ENCODE measurements around the gene PTPRF.

Gene PTPRF

DNA sequence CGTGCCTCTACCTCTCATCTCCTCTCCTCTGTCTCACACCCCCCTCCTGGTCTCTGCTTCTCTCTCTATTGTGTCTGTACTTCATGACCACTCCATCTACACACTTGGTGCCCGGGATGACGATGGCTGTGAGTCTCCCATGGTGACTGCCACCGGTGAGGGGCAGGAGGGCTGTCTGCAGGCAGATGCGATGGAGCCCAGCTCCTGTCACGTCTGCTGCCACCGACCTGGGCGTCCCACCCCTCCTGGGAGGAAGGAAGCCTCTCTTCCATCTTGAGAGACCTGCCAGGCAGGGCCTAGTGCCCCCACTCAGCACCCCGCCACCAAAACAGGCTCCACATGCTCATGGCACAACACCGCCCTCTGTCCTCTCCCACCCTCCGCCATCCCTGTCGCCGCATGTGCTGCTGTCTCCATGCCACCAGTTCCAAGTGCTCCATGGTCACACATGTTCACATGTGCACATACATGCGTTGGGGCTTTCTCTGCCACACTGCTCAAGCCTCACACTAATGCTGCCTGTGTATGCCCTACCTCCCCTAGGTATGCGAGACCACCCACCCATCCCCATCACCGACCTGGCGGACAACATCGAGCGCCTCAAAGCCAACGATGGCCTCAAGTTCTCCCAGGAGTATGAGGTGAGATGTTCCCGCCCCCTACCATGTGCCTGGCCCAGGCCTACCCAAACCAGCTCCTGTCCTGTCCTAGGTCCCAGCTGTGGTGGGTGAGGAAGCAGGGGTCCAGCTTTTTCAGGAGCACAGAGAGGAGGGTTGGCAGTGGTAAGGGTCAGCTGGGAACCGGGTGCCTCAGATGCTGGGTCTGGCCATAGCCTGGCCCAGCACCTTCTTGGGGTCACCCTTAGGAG, 82.6 kb downstream of the PTPRF start:
- DNase-seq (ENCODE audit: low read depth), result no peak
- TF ChIP-seq CTCF (conservative IDR thresholded peaks at IDR 0.05; ENCODE audit: low read depth, low read length), result no peak
- no peak overlapping the region for H3K4me3 ChIP-seq (ENCODE audit: low read length)

GRCh38 chr1:43614211-43614610, 83.5 kb downstream of the PTPRF start:
- TF ChIP-seq CTCF (conservative IDR thresholded peaks at IDR 0.05; ENCODE audit: low read depth, low read length), result no peak
- DNase-seq (ENCODE audit: low read depth), result no peak
- H3K4me3 ChIP-seq (ENCODE audit: low read length), result no peak overlapping the region

- TF ChIP-seq CTCF (conservative IDR thresholded peaks at IDR 0.05; ENCODE audit: low read depth, low read length), result no peak
Observed at GRCh38 chr1:43614891-43615290, 84.2 kb downstream of the PTPRF start.

GRCh38 chr1:43616383-43616782, 85.7 kb downstream of the PTPRF start:
- no peak overlapping the region for H3K4me3 ChIP-seq (ENCODE audit: low read length)
- no peak for DNase-seq (ENCODE audit: low read depth)
- no peak for TF ChIP-seq CTCF (conservative IDR thresholded peaks at IDR 0.05; ENCODE audit: low read depth, low read length)

More at GRCh38 chr1:43614891-43615290, 84.2 kb downstream of the PTPRF start:
- no peak overlapping the region for H3K4me3 ChIP-seq (ENCODE audit: low read length)
- DNase-seq (ENCODE audit: low read depth), result no peak

DNA sequence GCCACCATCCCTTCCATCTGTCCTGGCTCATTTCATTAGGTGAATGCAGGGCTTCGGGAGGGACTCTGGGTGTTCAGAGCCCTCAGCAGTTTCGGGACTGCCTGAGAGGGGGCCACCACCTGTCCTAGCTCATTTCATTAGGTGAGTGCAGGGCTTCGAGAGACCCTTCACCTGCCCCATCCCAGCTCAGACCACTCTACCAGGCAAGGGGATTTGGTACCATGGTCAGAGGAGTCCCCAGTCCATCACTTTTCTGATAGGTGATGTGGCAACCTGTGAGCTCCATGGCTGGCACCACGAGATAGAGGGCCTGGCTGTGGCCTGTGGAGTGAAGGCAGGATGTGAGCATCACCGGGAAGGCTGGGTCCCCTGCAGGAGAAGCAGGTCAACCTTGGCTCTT, 86.3 kb downstream of the PTPRF start:
- no peak for DNase-seq (ENCODE audit: low read depth)
- TF ChIP-seq CTCF (conservative IDR thresholded peaks at IDR 0.05; ENCODE audit: low read depth, low read length), result no peak
- H3K4me3 ChIP-seq (ENCODE audit: low read length), result no peak overlapping the region

DNA sequence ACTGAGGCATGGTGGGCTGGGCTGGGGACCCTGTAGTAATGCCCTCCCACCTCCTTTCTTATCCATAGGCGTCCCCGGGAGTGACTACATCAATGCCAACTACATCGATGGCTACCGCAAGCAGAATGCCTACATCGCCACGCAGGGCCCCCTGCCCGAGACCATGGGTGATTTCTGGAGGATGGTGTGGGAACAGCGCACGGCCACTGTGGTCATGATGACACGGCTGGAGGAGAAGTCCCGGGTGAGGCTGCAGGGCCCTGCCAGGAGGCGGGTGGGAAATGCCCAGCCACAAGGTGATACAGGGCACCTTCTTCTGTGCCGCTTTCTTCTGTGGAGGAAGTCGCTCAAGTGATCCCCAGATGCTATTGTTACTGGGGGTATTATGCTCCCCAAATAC, 87.0 kb downstream of the PTPRF start:
- H3K4me3 ChIP-seq (ENCODE audit: low read length), result no peak overlapping the region
- no peak for TF ChIP-seq CTCF (conservative IDR thresholded peaks at IDR 0.05; ENCODE audit: low read depth, low read length)
- DNase-seq (ENCODE audit: low read depth), result no peak
